ENCODE measurements around the gene CENPW. TPM values are rescaled to one million over a fixed set of nuclear protein-coding genes. Genes with fewer than 3 reads are reported as not detected.

CENPW gene
- total and polyA plus RNA-seq, 2 of the 4 experiments (the other 2 are of a cell fraction), result 8.2 to 19.3 TPM

- Histone ChIP-seq H3K9me1 (ENCODE audit: insufficient read depth, low read length) (no peaks in the 10 kb centered on the region), H3K4me2 (ENCODE audit: low read depth, low read length) (no peak overlapping the region), H4K91ac (ENCODE audit: insufficient read depth, low read depth, low read length) (no peak overlapping the region), H2BK20ac (ENCODE audit: low read depth, low read length) (no peak overlapping the region), H2BK15ac (ENCODE audit: low read depth, low read length) (no peak overlapping the region), H3K56ac (ENCODE audit: extremely low read depth, insufficient read depth, low read length) (no peak overlapping the region), H4K5ac (ENCODE audit: low read depth, low read length) (no peak overlapping the region), H3K18ac (ENCODE audit: low read depth, low read length) (no peak overlapping the region), H2BK120ac (ENCODE audit: low read depth, low read length) (no peak overlapping the region), H3K9ac (ENCODE audit: low read depth, low read length) (no peak overlapping the region), H3K4me3 (ENCODE audit: insufficient read depth, low read depth, low read length) (no peak overlapping the region), H3K79me1 (ENCODE audit: low read depth in 1 of 2, low read length in 2 of 2) (no peaks in the 10 kb centered on the region; a peak in 1 of 4 replicates), H3K4ac (ENCODE audit: low read depth, low read length) (no peak overlapping the region), H4K8ac (ENCODE audit: low read depth in 2 of 2, low read length in 2 of 2) (no peak overlapping the region), H2AFZ (replicated peaks; ENCODE audit: low read length, poor library complexity) (no peak overlapping the region), H2AK5ac (ENCODE audit: low read depth, low read length) (no peak overlapping the region), H3K36me3 (ENCODE audit: control insufficient read depth, insufficient read depth, low read length) (no peaks in the 10 kb centered on the region), H2BK5ac (ENCODE audit: low read depth, low read length, poor library complexity, severe bottlenecking) (no peak overlapping the region), H3K23ac (ENCODE audit: low read depth, low read length) (no peak overlapping the region), H3K27ac (ENCODE audit: insufficient read depth, low read length) (no peak overlapping the region), H2AK9ac (replicated peaks; ENCODE audit: low read depth, low read length, poor library complexity) (no peak overlapping the region), H3K14ac (replicated peaks; ENCODE audit: low read depth, low read length) (no peak overlapping the region), H4K20me1 (ENCODE audit: insufficient read depth, low read length) (no peaks in the 10 kb centered on the region), H3K9me3 (ENCODE audit: control insufficient read depth, insufficient read depth, low read length) (0 out of 2 replicates have a peak, but pooled peaks cover 2% of the 10 kb centered on the region), H3K4me1 (ENCODE audit: control insufficient read depth, insufficient read depth, low read length) (no peaks in the 10 kb centered on the region), H3K27me3 (ENCODE audit: control insufficient read depth, insufficient read depth, low read length) (no peaks in the 10 kb centered on the region)
- ChIA-PET CTCF (no interaction called here), POLR2A (ENCODE audit: unreplicated experiment) (no interaction called here)
- BruUV-seq (replicated peaks), result no TSS peak
- dilution Hi-C loops (cut with HindIII; ENCODE audit: low sequenced_read_pairs, unreplicated experiment) (no loop called here), in situ Hi-C loops (cut with MboI; ENCODE audit: low sequenced_read_pairs) (no loop called here), intact Hi-C loops (cut with micrococcal nuclease) (no loop called here)
- ATAC-seq (ENCODE audit: low read depth), result no peak
- no CpG with 5 or more reads among the region's 4 CpGs for WGBS, 2 experiments (ENCODE audit: extremely low coverage in 2 of 2, insufficient read length in 1 of 2)
- TF ChIP-seq NFE2L2 (IDR thresholded peaks at IDR 0.05; ENCODE audit: low read depth, low read length) (no peak), CEBPB (IDR thresholded peaks at IDR 0.05; ENCODE audit: low read depth, low read length) (no peak), ELK1 (IDR thresholded peaks at IDR 0.05; ENCODE audit: borderline replicate concordance, low read depth, low read length) (no peak), RAD21 (IDR thresholded peaks at IDR 0.05; ENCODE audit: low read length) (no peak), RFX5 (IDR thresholded peaks at IDR 0.05; ENCODE audit: low read depth, low read length) (no peak), MAZ (IDR thresholded peaks at IDR 0.05; ENCODE audit: borderline replicate concordance, low read depth, low read length) (no peak), CHD1 (IDR thresholded peaks at IDR 0.05; ENCODE audit: low read depth, low read length) (no peak), POLR2A (IDR thresholded peaks at IDR 0.05; ENCODE audit: low read depth, low read length) (no peak)
- DNase-seq, result no peak
These were observed 33.4 kb downstream of the CENPW start for GRCh38 chr6:126373344-126373743.

Measured in IMR-90 (cell line).